Calu3 (cell line): ENCODE results near the gene LRBA. TPM values are rescaled to one million over a fixed set of nuclear protein-coding genes. Genes with fewer than 3 reads are reported as not detected.
"Not testable (repeated sequence)": the region's sequence is repeated elsewhere in the genome, so short reads cannot be mapped to it uniquely, and the experiment has no call there.

Experiments used
- BruUV-seq: library from RNA; stranded (reverse); fragments of 400-500 nt; replicated peaks from 2 replicates; lab custom pipeline; 2021; lab: Mats Ljungman, UMichigan
- CTCF ChIA-PET: fragments of 300-600 bp; sonication (Branson Sonifier 250); formaldehyde crosslinking; loops from one replicate; lab custom pipeline; 2022; ENCODE audit warnings: antibody characterized with exemption; lab: Charles Lee
- DNase-seq: peaks from one replicate; pipeline ENCODE4 v3.0.0; 2022
- H3K27ac Mint-ChIP-seq: one replicate; pipeline ENCODE4 v1.8.0; 2022; ENCODE audit warnings: mixed read lengths; ENCODE audit not compliant: unreplicated experiment
- H3K27me3 Mint-ChIP-seq: one replicate; pipeline ENCODE4 v1.8.0; 2022; ENCODE audit warnings: mixed read lengths; ENCODE audit not compliant: unreplicated experiment
- H3K36me3 Mint-ChIP-seq: one replicate; pipeline ENCODE4 v1.8.0; 2022; ENCODE audit warnings: mild to moderate bottlenecking, moderate library complexity, mixed read lengths; ENCODE audit not compliant: insufficient read depth, unreplicated experiment
- H3K4me1 Mint-ChIP-seq: one replicate; pipeline ENCODE4 v1.8.0; 2022; ENCODE audit warnings: mild to moderate bottlenecking, low read depth, mixed read lengths; ENCODE audit not compliant: unreplicated experiment
- H3K4me3 Mint-ChIP-seq: one replicate; pipeline ENCODE4 v1.8.0; 2022; ENCODE audit warnings: mild to moderate bottlenecking, low read depth, moderate library complexity, mixed read lengths; ENCODE audit not compliant: unreplicated experiment
- H3K9me3 Mint-ChIP-seq: one replicate; pipeline ENCODE4 v1.8.0; 2022; ENCODE audit warnings: low read depth, mixed read lengths; ENCODE audit not compliant: unreplicated experiment
- intact Hi-C: fragments of 100-400 bp; cut with micrococcal nuclease; formaldehyde crosslinking; loops from one replicate; pipeline ENCODE4 v1.10.0; 2022; ENCODE audit not compliant: unreplicated experiment
- total RNA-seq: library from RNA; stranded (reverse); gene quantifications from 2 replicates; pipeline ENCODE4 v1.2.3, GENCODE V29; 2022
- TF ChIP-seq, protein P1 (sequence below): fragments of 200-600 bp; IDR thresholded peaks from one replicate; pipeline ENCODE4 v1.8.0; 2022; ENCODE audit warnings: antibody characterized with exemption; ENCODE audit not compliant: unreplicated experiment

The LRBA gene
- total RNA-seq, 1 experiment from 2014 or later = 49.0 TPM

- peaks cover 4% of the 10 kb centered on the region for H3K36me3 Mint-ChIP-seq
Measured at GRCh38 chr4:150923945-150924344, 91.1 kb downstream of the LRBA start.

GRCh38 chr4:150921486-150921885 is 93.6 kb downstream of the LRBA start:
- H3K27me3 Mint-ChIP-seq, H3K27ac Mint-ChIP-seq, intact Hi-C loops, DNase-seq, H3K4me3 Mint-ChIP-seq, H3K4me1 Mint-ChIP-seq, H3K36me3 Mint-ChIP-seq, BruUV-seq, CTCF ChIA-PET, H3K9me3 Mint-ChIP-seq: not testable (repeated sequence)

More at GRCh38 chr4:150923945-150924344, 91.1 kb downstream of the LRBA start:
- Mint-ChIP-seq H3K4me3 (no peak overlapping the region), H3K27ac (no peak overlapping the region), H3K9me3 (no peaks in the 10 kb centered on the region), H3K4me1 (no peaks in the 10 kb centered on the region), H3K27me3 (no peaks in the 10 kb centered on the region)
- TF ChIP-seq, protein P1, sequence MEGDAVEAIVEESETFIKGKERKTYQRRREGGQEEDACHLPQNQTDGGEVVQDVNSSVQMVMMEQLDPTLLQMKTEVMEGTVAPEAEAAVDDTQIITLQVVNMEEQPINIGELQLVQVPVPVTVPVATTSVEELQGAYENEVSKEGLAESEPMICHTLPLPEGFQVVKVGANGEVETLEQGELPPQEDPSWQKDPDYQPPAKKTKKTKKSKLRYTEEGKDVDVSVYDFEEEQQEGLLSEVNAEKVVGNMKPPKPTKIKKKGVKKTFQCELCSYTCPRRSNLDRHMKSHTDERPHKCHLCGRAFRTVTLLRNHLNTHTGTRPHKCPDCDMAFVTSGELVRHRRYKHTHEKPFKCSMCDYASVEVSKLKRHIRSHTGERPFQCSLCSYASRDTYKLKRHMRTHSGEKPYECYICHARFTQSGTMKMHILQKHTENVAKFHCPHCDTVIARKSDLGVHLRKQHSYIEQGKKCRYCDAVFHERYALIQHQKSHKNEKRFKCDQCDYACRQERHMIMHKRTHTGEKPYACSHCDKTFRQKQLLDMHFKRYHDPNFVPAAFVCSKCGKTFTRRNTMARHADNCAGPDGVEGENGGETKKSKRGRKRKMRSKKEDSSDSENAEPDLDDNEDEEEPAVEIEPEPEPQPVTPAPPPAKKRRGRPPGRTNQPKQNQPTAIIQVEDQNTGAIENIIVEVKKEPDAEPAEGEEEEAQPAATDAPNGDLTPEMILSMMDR = no peak
- no TSS peak for BruUV-seq
- CTCF ChIA-PET = no interaction called here
- intact Hi-C loops = no loop called here
- DNase-seq = no peak

DNA sequence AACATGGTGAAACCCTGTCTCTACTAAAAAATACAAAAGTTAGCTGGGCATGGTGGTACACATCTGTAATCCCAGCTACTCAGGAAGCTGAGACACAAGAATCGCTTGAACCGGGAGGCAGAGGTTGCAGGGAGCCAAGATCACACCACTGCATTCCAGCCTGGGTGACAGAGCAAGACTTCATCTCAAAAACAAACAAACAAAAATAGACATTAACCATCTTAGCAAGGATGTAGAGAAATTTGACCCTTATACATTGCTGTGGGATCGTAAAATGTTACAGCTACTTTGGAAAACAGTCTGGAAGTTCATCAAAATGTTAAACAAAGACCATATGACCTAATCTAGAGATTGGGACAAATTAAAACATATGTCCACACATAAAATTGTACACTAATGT is 96.5 kb downstream of the LRBA start:
- H3K4me1 Mint-ChIP-seq, intact Hi-C loops, CTCF ChIA-PET, H3K27me3 Mint-ChIP-seq, BruUV-seq, H3K4me3 Mint-ChIP-seq, H3K27ac Mint-ChIP-seq, H3K36me3 Mint-ChIP-seq, DNase-seq, H3K9me3 Mint-ChIP-seq: not testable (repeated sequence)

DNA sequence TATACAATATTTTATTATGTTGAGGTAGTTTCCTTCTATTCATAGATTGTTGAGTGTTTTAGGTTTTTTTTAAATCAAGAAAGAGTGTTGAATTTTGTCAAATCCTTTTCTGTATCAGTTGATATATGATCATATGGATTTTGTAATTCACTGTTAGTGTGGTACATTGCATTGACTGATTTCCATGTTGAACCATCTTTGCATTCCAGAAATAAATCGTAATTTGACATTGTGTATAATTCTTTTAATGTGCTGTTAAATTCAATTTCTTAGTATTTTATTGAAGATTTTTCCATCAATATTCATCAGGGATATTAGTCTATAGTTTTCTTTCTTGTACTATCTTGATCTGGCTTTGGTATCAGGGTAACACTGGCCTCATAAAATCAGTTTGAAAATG is 103.8 kb downstream of the LRBA start:
- intact Hi-C loops = loop anchor here (5.0 kb wide), 1 partner anchor 731 kb away; no protein-coding TSS in a partner anchor
- no TSS peak for BruUV-seq
- H3K4me3 Mint-ChIP-seq = no peak overlapping the region
- CTCF ChIA-PET = no interaction called here
- H3K9me3 Mint-ChIP-seq = peaks cover 3% of the 10 kb centered on the region
- TF ChIP-seq, protein P1 = no peak
- no peaks in the 10 kb centered on the region for H3K27me3 Mint-ChIP-seq
- H3K4me1 Mint-ChIP-seq = no peaks in the 10 kb centered on the region
- H3K27ac Mint-ChIP-seq = no peak overlapping the region
- no peak for DNase-seq
- peaks cover 38% of the 10 kb centered on the region for H3K36me3 Mint-ChIP-seq

GRCh38 chr4:150909116-150909515 is 106.0 kb downstream of the LRBA start:
- Mint-ChIP-seq H3K9me3 (peaks cover 3% of the 10 kb centered on the region), H3K27me3 (no peaks in the 10 kb centered on the region), H3K4me3 (no peak overlapping the region), H3K4me1 (no peaks in the 10 kb centered on the region), H3K36me3 (peaks cover 50% of the 10 kb centered on the region), H3K27ac (no peak overlapping the region)
- TF ChIP-seq, protein P1 = no peak
- no TSS peak for BruUV-seq
- intact Hi-C loops = no loop called here
- CTCF ChIA-PET = no interaction called here
- no peak for DNase-seq
